HepG2 (cell line): ENCODE data around the gene FBN2.

Experiments
- EZH2 ChIP-seq: conservative IDR thresholded peaks from 2 replicates; pipeline ENCODE4 v1.6.1; 2012; ENCODE audit warnings: mild to moderate bottlenecking, low read depth, low read length, moderate library complexity
- MAF1 ChIP-seq: sonication (generic); formaldehyde crosslinking; IDR thresholded peaks from 2 replicates; pipeline ENCODE4 v1.5.0; 2020; ENCODE audit warnings: missing genetic modification reagents, borderline replicate concordance
- SMC3 ChIP-seq: IDR thresholded peaks from 2 replicates; pipeline ENCODE4 v1.6.1; 2011; ENCODE audit warnings: low read length, improper control_type of control experiment
- ZBTB21 ChIP-seq: sonication (generic); formaldehyde crosslinking; IDR thresholded peaks from 2 replicates; pipeline ENCODE4 v1.4.0; 2020; ENCODE audit warnings: missing genetic modification reagents
- TF ChIP-seq, protein P1 (sequence below): sonication (generic); formaldehyde crosslinking; IDR thresholded peaks from 2 replicates; pipeline ENCODE4 v1.5.1; 2020; ENCODE audit warnings: missing genetic modification reagents, mild to moderate bottlenecking, borderline replicate concordance
- TF ChIP-seq, protein P2 (sequence below): sonication (generic); formaldehyde crosslinking; IDR thresholded peaks from 2 replicates; pipeline ENCODE4 v1.4.0; 2020; ENCODE audit warnings: missing genetic modification reagents

DNA sequence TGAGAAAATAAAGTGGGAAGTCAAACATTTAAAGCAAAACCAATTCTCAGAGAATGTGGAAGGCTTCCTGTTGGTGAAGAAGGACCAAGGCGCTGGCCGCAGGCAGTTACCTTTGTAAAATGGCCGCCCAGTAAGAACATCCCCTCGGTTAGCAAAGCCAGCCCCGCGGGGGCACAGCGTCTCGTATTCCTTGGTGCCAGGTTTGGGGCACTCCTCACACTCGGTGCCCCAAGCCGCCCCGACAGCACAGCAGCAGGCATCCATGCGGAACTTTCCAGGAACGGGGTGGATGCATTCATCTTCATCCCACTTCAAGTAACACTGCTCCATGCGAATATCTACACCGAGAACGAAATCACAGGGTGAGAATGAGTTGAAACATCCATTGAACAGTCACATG lies 192.8 kb downstream of the FBN2 start:
- no peak for TF ChIP-seq SMC3
- TF ChIP-seq, protein P1, sequence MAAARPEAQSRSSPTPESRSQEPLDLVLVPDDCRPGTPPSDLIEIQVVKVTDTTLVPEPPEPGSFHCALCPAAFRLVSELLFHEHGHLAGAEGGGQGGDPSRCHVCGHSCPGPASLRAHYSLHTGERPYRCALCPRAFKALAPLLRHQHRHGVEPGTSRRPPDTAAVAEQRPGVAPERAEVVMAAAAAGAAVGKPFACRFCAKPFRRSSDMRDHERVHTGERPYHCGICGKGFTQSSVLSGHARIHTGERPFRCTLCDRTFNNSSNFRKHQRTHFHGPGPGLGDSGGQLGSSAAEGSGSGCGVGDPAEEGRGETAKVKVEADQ = no peak
- no peak for TF ChIP-seq MAF1 (CRISPR knock-in tag)
- no peak for TF ChIP-seq EZH2
- TF ChIP-seq, protein P2, sequence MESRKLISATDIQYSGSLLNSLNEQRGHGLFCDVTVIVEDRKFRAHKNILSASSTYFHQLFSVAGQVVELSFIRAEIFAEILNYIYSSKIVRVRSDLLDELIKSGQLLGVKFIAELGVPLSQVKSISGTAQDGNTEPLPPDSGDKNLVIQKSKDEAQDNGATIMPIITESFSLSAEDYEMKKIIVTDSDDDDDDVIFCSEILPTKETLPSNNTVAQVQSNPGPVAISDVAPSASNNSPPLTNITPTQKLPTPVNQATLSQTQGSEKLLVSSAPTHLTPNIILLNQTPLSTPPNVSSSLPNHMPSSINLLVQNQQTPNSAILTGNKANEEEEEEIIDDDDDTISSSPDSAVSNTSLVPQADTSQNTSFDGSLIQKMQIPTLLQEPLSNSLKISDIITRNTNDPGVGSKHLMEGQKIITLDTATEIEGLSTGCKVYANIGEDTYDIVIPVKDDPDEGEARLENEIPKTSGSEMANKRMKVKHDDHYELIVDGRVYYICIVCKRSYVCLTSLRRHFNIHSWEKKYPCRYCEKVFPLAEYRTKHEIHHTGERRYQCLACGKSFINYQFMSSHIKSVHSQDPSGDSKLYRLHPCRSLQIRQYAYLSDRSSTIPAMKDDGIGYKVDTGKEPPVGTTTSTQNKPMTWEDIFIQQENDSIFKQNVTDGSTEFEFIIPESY = no peak
- TF ChIP-seq ZBTB21 (CRISPR knock-in tag) = no peak
